Effector memory CD4-positive, alpha-beta T cell (primary cell): ENCODE results near the gene CDK2.

Experiments
- DNase-seq, 3 donors: peaks; one replicate each; pipeline ENCODE4 v3.0.0-alpha.2; 2020
- H3K27ac ChIP-seq: 2 replicates; pipeline ENCODE4 v1.7.0; 2013; ENCODE audit warnings: mild to moderate bottlenecking, low read length, moderate library complexity; ENCODE audit not compliant: insufficient read depth, poor library complexity, severe bottlenecking
- H3K27me3 ChIP-seq: replicated peaks from 2 replicates; pipeline ENCODE4 v1.7.0; 2013; ENCODE audit warnings: mild to moderate bottlenecking, low read length; ENCODE audit not compliant: insufficient read depth, control insufficient read depth, poor library complexity, severe bottlenecking
- H3K36me3 ChIP-seq: 2 replicates; pipeline ENCODE4 v1.7.0; 2013; ENCODE audit warnings: mild to moderate bottlenecking, low read length, moderate library complexity; ENCODE audit not compliant: control insufficient read depth, insufficient read depth
- H3K4me1 ChIP-seq: 2 replicates; pipeline ENCODE4 v1.7.0; 2013; ENCODE audit warnings: low read length, mild to moderate bottlenecking; ENCODE audit not compliant: control insufficient read depth, insufficient read depth, poor library complexity, severe bottlenecking
- H3K4me3 ChIP-seq: 2 replicates; pipeline ENCODE4 v1.7.0; 2013; ENCODE audit warnings: low read length, low read depth, mild to moderate bottlenecking; ENCODE audit not compliant: insufficient read depth, poor library complexity, severe bottlenecking
- H3K9me3 ChIP-seq: 2 replicates; pipeline ENCODE4 v1.7.0; 2013; ENCODE audit warnings: mild to moderate bottlenecking, low read length, moderate library complexity; ENCODE audit not compliant: control insufficient read depth

The CDK2 gene

GRCh38 chr12:55937981-55938380, 28.6 kb upstream of the CDK2 start:
- H3K27me3 ChIP-seq: no peaks in the 10 kb centered on the region
- peak overlapping the region; percentile 29 for H3K27ac ChIP-seq
- peaks cover 63% of the 10 kb centered on the region for H3K36me3 ChIP-seq
- no peaks in the 10 kb centered on the region for H3K9me3 ChIP-seq
- no peak for DNase-seq
- H3K4me3 ChIP-seq: no peak overlapping the region
- peaks cover 58% of the 10 kb centered on the region for H3K4me1 ChIP-seq

GRCh38 chr12:55938826-55939501, 27.7 kb upstream of the CDK2 start:
- Histone ChIP-seq H3K27me3 (no peaks in the 10 kb centered on the region), H3K9me3 (no peaks in the 10 kb centered on the region), H3K27ac (peak overlapping the region; percentile 29), H3K4me3 (no peak overlapping the region), H3K4me1 (peaks cover 50% of the 10 kb centered on the region), H3K36me3 (peaks cover 73% of the 10 kb centered on the region)
- DNase-seq: no peak

GRCh38 chr12:55940065-55940732, 26.4 kb upstream of the CDK2 start:
- peak; percentile 64 to 75 (median 68) for DNase-seq

GRCh38 chr12:55942055-55942454, 24.6 kb upstream of the CDK2 start:
- Histone ChIP-seq H3K27ac (no peak overlapping the region), H3K9me3 (no peaks in the 10 kb centered on the region), H3K36me3 (peaks cover 91% of the 10 kb centered on the region), H3K27me3 (no peaks in the 10 kb centered on the region), H3K4me1 (peaks cover 24% of the 10 kb centered on the region), H3K4me3 (no peak overlapping the region)
- no peak for DNase-seq

More at GRCh38 chr12:55940065-55940732, 26.4 kb upstream of the CDK2 start:
- Histone ChIP-seq H3K4me1 (peaks cover 37% of the 10 kb centered on the region), H3K36me3 (peaks cover 84% of the 10 kb centered on the region), H3K9me3 (no peaks in the 10 kb centered on the region), H3K27me3 (no peaks in the 10 kb centered on the region), H3K27ac (peak overlapping the region; percentile 49), H3K4me3 (no peak overlapping the region)

GRCh38 chr12:55942577-55943136, 24.0 kb upstream of the CDK2 start:
- Histone ChIP-seq H3K4me1 (peaks cover 22% of the 10 kb centered on the region), H3K27ac (no peak overlapping the region), H3K9me3 (no peaks in the 10 kb centered on the region), H3K27me3 (no peaks in the 10 kb centered on the region), H3K36me3 (peaks cover 90% of the 10 kb centered on the region), H3K4me3 (no peak overlapping the region)
- no peak for DNase-seq

GRCh38 chr12:55946553-55946952, 20.1 kb upstream of the CDK2 start:
- Histone ChIP-seq H3K4me1 (no peaks in the 10 kb centered on the region), H3K27me3 (no peaks in the 10 kb centered on the region), H3K36me3 (peaks cover 78% of the 10 kb centered on the region), H3K27ac (no peak overlapping the region), H3K9me3 (no peaks in the 10 kb centered on the region), H3K4me3 (no peak overlapping the region)
- DNase-seq: no peak

GRCh38 chr12:55955344-55955743, 11.3 kb upstream of the CDK2 start:
- H3K9me3 ChIP-seq: no peaks in the 10 kb centered on the region
- no peak overlapping the region for H3K27ac ChIP-seq
- no peak for DNase-seq
- H3K27me3 ChIP-seq: no peaks in the 10 kb centered on the region
- H3K4me3 ChIP-seq: no peak overlapping the region
- peaks cover 42% of the 10 kb centered on the region for H3K36me3 ChIP-seq
- no peaks in the 10 kb centered on the region for H3K4me1 ChIP-seq

GRCh38 chr12:55955800-55956508, 10.7 kb upstream of the CDK2 start:
- peaks cover 35% of the 10 kb centered on the region for H3K36me3 ChIP-seq
- peak in 2 of 3 donors; percentile 8 to 21 for DNase-seq
- H3K27me3 ChIP-seq: no peaks in the 10 kb centered on the region
- no peak overlapping the region for H3K4me3 ChIP-seq
- no peaks in the 10 kb centered on the region for H3K9me3 ChIP-seq
- H3K4me1 ChIP-seq: no peaks in the 10 kb centered on the region
- H3K27ac ChIP-seq: no peak overlapping the region

GRCh38 chr12:55957106-55957859, 9.3 kb upstream of the CDK2 start:
- Histone ChIP-seq H3K36me3 (peaks cover 22% of the 10 kb centered on the region), H3K27ac (no peak overlapping the region), H3K4me3 (no peak overlapping the region)

More at GRCh38 chr12:55957106-55957859, 9.3 kb upstream of the CDK2 start:
- Histone ChIP-seq H3K4me1 (no peaks in the 10 kb centered on the region), H3K27me3 (no peaks in the 10 kb centered on the region), H3K9me3 (no peaks in the 10 kb centered on the region)
- DNase-seq: no peak
